GM21737 (cell line): ENCODE data around the gene CNKSR2.
"Not testable (repeated sequence)": the region's sequence is repeated elsewhere in the genome, so short reads cannot be mapped to it uniquely, and the experiment has no call there.

ENCODE experiments used
- ATAC-seq: cut with Tn5 transposase; IDR thresholded peaks from one replicate; pipeline ENCODE4 v1.9.1; 2021; ENCODE audit warnings: mild to moderate bottlenecking, moderate library complexity; ENCODE audit not compliant: unreplicated experiment

CNKSR2 gene

DNA sequence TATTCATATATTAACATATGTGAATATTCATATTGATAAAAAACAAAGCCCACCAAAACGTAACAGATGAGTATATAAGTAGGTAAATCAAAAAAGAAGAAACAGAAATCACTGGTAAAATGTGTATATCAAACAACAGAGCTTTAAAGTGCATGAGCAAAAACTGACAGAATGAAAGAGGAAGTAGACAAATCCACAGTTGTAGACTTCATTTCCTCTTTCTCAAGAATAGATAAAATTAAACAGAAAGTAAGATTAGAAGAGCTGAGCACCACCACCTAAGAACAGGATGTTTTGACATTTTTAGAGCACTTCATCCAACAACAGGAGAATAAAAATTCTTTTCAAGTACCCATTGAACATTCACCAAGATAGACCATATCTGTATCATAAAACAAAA, 64.6 kb downstream of the CNKSR2 start:
- peak; percentile 95 for ATAC-seq

DNA sequence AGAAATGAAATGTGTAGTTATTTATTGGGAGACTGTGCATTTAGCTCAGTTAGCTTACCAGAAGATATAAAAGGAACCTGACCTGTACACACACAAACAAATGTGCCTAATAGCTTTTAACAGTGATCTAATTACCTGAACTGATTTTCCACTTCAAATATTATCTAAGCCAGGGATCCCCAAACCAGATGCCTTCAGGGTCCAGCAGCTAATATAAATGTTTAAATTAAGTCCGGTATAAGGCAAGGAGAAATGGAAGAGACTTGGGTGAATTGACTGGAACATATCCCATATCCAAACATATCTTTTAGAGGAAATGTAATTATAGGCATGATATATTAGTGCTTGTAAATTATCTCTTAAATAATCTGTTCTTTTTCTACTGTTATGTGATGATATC, 66.7 kb downstream of the CNKSR2 start:
- ATAC-seq: no peak

DNA sequence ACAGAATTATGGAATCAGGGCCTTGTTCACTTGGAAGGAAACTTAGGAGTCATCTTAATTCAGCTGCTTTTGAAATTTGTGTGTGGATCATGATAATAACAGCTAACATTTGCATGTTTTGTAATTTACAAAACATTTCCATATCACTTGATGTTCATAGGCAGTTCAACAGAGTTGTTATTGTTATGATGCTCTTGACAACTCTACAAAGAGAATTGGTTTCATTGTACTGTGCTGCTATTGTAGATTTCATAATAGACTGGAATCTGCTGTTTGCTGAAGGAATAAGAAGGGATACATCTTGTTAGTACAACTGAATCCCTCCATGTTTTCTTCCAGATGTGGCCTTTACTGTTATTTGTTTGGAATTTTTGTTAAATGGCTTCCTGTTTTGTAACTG, 83.5 kb downstream of the CNKSR2 start:
- ATAC-seq: no peak

DNA sequence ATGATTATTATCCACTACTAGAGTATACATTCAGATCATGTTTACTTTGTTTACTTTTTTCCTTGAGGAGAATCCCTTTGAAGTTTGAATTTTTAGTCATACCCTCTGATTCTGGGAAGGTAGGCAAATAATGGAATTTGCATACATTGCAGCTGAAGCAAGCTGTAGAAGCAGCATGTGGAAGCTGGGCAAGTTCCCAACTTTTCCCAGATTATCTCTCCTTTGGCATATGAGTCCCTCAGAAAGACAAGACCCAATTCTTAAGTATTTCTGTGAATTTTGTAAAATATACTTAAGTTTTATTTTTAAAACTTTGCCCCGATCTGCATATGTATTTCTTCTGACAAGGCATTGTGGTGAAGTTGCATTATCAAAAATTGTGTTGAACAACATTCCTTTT, 94.9 kb downstream of the CNKSR2 start:
- ATAC-seq: no peak

DNA sequence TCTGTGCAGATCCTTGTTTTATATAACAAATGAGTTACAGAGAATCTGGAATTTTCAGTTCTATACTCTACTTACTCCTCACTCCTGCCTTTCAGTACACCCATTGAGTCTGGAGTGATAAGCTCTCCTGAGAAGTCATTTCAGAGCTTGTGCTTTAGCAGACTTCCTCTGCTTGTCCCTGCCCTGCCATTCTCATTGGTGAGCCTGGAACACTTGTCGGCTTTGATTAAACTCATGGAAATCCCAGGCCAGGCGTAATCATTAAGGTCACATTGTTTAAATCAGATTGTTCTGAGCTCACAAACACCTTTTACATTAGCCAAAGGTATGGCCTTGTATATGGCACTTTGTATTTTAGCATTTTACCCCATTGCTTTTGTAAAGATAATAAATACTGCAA, 102.7 kb downstream of the CNKSR2 start:
- no peak for ATAC-seq

DNA sequence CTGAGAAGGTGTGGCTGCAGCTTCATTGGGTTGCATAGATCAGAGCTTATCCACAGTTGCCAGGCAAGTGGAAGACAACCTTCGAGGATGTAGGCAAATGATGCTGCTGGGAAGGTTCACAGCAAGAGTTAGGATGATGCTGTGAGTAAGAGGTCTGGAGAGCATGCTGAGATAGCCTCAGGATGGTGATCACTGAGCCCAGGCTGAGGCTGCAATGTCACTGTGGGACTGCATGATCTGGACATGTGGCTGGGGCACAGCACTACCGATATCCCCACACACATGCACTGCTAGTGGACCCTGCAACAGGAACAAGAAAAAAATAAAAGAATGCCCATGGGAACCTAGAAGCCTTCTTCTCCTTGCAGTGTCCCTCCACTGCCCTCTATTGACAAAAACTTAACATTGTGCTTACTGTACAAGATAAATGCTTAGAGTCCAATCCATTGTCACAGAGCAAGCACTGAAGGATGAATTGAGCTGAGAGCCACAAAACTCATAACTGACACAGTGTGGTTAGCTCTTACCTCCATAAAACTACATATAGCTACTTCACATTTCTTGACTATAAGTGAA, 105.6 kb downstream of the CNKSR2 start:
- peak; percentile 59 for ATAC-seq

DNA sequence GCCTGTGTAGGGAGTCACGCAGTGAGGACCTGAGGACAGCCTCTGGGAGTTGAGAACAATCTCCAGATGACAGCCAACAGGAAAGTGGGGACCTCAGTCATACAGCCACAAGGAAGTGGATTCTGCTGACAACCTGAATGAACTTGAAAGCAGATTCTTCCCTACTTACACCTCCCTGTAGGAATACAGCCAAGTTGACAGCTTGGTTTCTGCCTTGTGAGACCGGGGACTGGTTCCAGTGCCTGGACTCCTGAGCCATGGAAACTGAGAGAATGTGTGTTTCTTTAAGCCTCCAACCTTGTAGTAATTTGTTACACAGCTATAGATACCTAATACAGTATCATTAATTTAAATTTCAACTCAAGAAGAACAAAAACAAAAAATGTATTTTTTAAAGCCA, 107.5 kb downstream of the CNKSR2 start:
- ATAC-seq: no peak

DNA sequence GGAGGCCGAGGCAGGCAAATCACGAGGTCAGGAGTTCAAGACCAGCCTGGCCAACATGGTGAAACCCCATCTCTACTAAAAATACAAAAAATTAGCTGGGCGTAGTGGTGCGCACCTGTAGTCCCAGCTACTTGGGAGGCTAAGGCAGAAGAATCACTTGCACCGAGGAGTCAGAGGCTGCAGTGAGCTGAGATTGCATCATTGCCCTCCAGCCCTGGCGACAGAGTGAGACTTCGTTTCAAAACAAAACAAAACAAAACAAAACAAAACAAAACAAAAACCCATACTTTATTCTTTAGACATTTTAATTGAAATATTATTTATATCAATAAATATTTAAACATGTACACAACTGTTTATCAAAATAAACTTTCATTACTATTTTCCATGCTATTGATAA, 109.8 kb downstream of the CNKSR2 start:
- not testable (repeated sequence) for ATAC-seq

DNA sequence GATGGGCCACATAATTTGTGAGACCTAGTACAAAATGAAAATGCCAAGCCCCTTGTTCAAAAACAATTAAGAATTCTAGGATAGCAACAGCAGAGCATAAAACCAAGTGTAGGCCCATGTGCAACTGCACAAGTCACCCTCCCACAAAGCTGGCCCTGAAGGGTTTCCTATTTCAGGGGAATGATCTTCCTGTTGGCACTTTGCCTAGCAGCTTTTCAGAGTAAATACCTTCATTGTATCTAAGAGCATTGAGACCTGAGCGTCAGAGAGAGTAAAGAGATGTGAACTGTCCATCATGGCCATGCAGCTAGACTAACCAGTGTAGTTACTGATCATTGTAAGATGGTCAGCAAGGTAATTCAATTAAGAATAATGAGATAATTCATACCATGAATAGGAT, 113.6 kb downstream of the CNKSR2 start:
- ATAC-seq: no peak

DNA sequence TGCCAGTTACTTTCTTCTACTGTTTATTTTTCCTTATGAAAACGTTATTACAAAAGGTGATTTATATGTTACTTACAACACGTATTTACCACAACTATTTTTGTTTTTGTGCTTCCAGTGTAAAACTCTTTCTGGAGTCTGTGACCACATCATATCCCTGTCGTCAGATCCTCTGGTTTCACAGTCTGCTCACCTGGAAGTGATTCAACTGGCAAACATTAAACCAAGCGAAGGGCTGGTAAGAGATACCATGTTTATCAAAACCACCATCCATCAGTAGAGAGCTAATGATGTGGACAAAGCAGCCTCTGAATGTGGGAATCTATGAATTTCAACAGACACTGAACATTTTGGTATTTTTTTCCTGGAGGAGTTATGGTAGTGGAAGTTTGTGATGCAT, 116.1 kb downstream of the CNKSR2 start:
- no peak for ATAC-seq

DNA sequence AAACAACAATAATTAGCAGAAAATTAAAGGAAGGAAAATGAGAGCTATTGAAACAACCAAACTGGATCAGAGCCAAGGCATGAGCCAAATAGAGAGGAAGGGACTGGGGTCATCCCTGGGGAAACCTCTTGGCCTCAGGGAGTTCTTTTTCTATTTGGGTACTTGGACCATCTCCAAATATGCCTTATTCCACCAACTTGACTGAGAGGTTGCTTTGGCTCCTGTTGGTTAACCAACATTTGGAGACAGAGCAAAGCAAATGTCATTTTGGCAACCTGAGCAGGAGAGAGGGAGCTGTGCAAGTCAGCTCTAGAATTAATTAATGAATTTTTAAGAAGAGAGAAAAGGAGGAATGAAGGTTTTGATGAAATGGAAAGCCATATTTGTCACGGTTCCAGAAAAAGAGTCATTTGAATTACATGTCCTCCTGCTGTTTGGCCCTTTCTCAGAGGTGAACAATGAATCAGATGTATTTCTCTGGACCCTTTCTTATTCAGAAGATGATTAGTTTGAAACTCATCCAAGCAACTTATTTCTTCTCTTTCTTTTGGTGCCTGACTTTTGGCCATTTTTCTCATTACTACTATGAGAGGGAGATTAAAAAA, 119.1 kb downstream of the CNKSR2 start:
- no peak for ATAC-seq

DNA sequence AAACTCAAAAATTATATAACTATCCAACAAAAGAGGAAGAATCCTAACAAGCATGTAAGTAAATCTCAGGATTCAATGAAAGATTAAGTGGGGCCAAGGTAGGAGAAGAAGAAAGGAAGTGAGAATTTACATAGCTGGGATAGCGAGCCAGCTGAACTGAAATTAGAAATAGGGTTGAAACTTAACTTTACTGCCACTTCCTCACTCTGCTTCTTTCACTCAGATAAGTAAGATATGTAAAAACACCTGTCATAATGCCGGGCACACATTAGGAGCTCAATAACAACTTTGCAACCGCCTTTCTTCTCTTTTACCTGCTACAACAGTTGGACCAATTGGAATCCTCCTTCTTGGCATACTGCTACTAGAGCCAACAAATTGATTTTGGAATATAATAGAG, 129.4 kb downstream of the CNKSR2 start:
- ATAC-seq: peak; percentile 94

DNA sequence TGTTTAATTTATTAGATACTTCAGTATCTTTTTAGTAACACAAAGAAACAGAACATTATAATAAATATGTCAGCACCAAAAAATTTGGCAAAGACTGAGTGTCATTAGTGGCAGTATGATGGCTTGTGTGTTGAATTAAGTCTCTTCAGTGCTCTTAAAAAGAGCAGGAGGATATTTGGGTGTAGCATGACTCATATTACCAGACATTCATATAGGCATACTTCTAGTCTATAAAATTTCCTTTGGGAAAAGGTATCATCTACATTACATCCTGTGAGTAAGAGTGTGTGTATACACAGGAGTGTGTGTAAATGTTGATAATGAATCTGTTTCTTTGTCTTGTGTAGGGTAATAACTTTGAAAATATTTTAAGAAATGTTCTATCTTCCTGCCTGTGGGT, 135.7 kb downstream of the CNKSR2 start:
- ATAC-seq: no peak

DNA sequence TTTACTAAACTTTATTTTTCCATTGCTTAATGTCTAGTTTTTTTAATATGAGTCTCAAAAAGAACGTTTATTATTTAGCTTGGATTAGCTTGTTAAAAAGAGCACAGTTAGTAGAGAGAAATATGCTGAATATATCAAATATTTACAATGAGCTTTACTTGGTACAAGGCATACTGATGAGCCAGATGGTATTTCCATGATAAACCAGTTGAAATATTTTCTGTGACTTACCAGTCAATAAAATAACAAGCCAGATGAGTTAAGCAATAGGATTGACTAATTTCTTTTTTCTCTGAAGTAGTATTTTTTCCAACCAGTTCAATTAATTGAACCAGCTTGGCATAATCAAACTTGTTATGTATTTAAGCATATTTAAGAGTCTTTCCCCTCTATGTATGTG, 149.8 kb downstream of the CNKSR2 start:
- ATAC-seq: no peak

DNA sequence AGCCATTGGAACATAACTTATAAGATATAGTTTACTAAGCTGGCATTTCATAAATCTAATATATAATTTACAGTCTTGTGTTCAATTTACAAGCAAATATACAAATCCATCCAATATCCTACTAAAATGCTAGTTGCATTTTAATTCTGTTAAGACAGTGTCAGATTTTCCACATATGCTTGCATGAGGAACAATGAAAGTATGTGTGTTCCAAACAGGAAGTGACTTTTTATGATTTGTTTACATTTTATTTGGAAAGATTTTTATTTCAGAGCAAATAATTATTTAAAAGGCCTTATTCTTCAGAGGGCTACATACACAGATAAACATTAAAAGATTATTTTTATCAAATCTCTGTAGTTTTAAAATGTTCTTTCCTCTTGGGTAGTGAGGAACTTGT, 153.9 kb downstream of the CNKSR2 start:
- ATAC-seq: no peak

DNA sequence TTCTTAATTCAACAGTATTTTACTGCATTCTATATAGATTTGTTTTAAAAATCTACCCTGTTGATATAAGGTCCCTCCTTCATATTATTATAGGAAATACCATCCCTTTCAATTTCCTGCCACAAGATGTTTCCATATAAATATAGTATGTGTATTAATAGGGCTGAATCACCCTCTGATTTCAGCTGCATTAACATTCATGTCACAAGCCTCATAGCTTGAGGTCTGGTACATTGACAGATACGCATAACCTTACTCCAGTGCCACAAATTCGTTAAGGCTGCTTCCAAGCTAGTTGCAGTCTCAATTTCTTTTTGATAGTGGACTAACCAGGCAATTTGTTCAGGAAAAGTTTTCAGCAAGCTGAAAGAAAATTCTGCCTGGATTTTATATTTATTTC, 155.6 kb downstream of the CNKSR2 start:
- no peak for ATAC-seq

DNA sequence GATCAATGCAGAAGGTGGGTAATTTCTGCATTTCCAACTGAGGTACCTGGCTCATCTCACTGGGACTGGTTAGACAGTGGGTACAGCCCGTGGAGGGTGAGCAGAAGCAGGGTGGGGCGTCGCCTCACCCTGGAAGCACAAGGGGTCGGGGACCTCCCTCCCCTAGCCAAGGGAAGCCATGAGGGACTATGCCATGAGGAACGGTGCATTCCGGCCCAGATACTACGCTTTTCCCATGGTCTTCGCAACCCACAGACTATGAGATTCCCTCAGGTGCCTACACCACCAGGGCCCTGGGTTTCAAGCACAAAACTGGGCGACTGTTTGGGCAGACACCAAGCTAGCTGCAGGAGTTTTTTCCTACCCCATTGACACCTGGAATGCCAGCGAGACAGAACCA, 170.4 kb downstream of the CNKSR2 start:
- not testable (repeated sequence) for ATAC-seq

DNA sequence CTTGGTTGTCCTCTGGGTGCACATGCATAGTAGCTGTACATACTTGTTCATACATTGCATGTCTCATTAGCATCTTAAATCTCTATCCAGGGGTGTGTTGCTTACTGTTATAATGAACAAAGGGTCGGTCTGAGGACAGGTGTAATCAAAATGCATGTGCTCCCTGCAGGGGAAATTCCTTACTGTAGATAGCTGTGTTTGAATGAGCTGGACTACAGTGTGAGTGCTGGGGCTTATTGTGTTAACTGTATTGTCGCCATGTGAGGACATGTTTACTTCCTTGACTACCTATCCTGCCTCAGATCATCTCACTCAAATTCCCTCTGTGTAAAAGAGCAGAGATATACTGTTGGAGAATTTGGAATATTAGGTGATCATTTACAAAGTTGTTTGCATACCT, 185.2 kb downstream of the CNKSR2 start:
- no peak for ATAC-seq

DNA sequence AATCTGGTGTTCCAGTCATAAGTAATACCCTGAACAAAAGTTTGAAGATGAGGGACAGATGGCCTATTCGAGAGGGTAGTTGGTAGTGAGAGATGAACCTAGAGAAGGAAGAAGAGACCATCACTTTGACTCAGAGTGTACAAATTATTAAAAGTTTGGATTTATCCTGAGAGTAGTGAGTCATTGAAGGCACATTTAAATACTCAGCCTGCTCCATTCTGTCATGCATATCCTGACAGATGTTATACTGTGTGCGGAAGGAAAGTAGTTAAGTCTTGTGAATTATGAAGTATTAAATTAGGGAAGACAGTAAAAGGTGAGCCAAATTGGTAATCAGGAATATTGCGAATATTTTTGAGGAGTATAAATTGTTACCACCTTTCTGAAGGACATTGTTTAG, 190.8 kb downstream of the CNKSR2 start:
- ATAC-seq: no peak

DNA sequence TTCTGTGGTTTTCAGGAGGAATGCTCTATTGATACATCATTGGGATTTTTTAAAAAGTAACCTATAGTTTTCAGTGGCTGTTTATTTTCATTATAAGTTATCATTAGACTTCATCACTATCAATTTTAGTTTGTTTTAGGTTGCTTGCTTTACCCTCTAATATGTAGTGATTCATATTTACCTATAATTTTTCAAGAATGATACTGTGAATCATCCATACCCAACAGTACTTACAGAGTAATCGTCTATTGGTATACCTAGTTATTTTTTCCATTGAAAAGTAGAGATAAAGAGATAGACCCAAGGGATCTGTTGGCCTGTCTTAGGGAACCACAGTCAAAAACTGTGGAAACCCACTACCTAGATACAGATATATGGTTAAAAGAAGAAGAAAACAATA, 200.6 kb downstream of the CNKSR2 start:
- no peak for ATAC-seq

DNA sequence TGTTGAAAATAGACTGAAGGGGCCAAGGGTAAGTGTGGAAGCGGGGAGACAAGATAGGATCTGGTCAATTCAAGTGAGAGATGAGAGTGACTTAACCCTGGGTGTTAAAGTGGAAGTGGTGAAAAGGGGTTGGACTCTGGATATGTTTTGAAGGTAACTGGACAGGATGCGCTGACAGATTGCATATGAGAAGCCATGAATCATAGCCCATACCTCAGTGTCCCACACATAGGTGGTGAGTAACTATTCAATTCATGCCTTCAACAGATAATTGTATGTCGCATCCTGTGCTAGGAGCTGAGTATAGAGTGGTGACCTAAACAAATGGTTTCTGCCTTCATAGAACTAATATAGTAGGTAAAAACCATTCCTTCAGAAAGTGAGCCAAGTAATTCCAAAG, 207.3 kb downstream of the CNKSR2 start:
- no peak for ATAC-seq

DNA sequence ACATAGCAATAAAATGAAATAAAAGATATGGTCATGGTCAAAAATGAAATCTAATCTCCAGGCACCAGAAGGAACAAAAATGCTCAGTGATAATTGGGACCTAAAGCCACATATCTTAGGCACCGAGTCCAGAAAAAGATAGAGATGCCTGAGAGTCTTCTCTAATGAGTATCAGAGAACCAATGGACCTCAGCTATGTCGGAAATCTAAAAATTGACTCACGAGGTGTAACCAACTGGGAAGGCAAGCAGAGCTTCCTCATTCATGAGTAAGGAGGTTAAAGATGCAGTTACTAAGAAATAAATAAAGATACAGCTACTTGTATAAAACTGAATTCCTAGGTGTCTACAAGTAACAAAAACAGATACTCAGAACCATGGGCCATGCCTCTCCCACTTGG, 211.8 kb downstream of the CNKSR2 start:
- ATAC-seq: no peak
